IPS-18a (cell line): ENCODE data around the gene PTPRG.

Experiments used
- H3K27ac ChIP-seq: one replicate; pipeline ENCODE4 v1.5.1; 2013; ENCODE audit warnings: low read length
- H3K27me3 ChIP-seq: one replicate; pipeline ENCODE4 v1.6.1; 2013; ENCODE audit warnings: mild to moderate bottlenecking, low read length; ENCODE audit not compliant: control insufficient read depth, insufficient read depth
- H3K36me3 ChIP-seq: one replicate; pipeline ENCODE4 v1.6.1; 2013; ENCODE audit warnings: low read depth, low read length; ENCODE audit not compliant: control insufficient read depth
- H3K4me1 ChIP-seq: one replicate; pipeline ENCODE4 v1.6.1; 2013; ENCODE audit warnings: low read depth, low read length; ENCODE audit not compliant: control insufficient read depth
- H3K4me3 ChIP-seq: one replicate; pipeline ENCODE4 v1.5.1; 2013; ENCODE audit warnings: low read length
- H3K9ac ChIP-seq: one replicate; pipeline ENCODE4 v1.6.1; 2013; ENCODE audit warnings: mild to moderate bottlenecking, low read length, moderate library complexity
- H3K9me3 ChIP-seq: one replicate; pipeline ENCODE4 v1.6.1; 2013; ENCODE audit warnings: low read depth, low read length; ENCODE audit not compliant: control insufficient read depth

The PTPRG gene

DNA sequence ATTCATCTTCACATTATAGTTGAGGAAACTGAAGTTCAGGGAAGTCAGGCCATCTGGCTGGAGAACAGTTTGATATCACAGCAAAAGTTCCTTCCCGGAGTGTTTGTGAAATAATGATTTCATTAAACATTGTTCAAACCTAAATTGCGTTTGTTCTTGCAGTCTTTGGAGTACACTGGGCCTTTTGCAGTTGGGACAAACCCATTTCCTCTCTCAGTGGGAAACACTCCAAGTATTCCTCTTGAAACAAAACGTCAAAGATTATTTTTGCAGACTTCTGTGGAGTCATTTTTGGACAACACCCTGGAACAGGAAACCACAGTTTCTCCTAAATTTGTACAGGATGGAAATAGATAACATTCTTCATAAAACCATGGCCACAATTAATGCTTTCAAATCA, 287.5 kb downstream of the PTPRG start:
- Histone ChIP-seq H3K9me3 (no peaks in the 10 kb centered on the region), H3K36me3 (no peaks in the 10 kb centered on the region), H3K4me1 (peaks cover 48% of the 10 kb centered on the region), H3K9ac (no peak overlapping the region), H3K27me3 (no peaks in the 10 kb centered on the region), H3K27ac (no peak overlapping the region), H3K4me3 (no peak overlapping the region)

GRCh38 chr3:61853912-61854311, 292.5 kb downstream of the PTPRG start:
- Histone ChIP-seq H3K9ac (no peak overlapping the region), H3K27ac (no peak overlapping the region), H3K27me3 (no peaks in the 10 kb centered on the region), H3K36me3 (no peaks in the 10 kb centered on the region), H3K4me1 (peaks cover 9% of the 10 kb centered on the region), H3K4me3 (no peak overlapping the region), H3K9me3 (no peaks in the 10 kb centered on the region)

GRCh38 chr3:61855211-61855610, 293.8 kb downstream of the PTPRG start:
- Histone ChIP-seq H3K9ac (no peak overlapping the region), H3K36me3 (no peaks in the 10 kb centered on the region), H3K27ac (no peak overlapping the region), H3K27me3 (no peaks in the 10 kb centered on the region), H3K9me3 (no peaks in the 10 kb centered on the region), H3K4me1 (peaks cover 9% of the 10 kb centered on the region), H3K4me3 (no peak overlapping the region)

DNA sequence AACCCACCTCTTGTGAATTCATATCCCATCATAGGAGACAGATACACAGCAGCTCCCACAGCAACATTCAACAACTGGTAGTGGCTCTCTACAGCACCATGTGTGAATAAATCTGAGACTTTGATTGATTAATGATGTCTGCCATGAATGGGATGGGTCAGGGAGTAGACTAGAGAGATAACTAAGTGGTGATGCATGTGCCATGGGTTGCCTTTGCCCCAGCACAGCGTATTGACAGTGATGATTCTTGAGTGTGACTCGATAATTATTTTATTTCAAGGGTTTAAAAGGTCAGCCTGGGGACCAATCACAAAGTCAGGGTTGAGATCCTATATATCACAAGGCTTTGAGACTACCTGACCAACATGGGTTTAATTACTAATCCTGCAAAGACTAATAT, 295.9 kb downstream of the PTPRG start:
- no peaks in the 10 kb centered on the region for H3K27me3 ChIP-seq
- no peak overlapping the region for H3K4me3 ChIP-seq
- no peaks in the 10 kb centered on the region for H3K9me3 ChIP-seq
- no peak overlapping the region for H3K9ac ChIP-seq
- peaks cover 20% of the 10 kb centered on the region for H3K4me1 ChIP-seq
- no peak overlapping the region for H3K27ac ChIP-seq
- no peaks in the 10 kb centered on the region for H3K36me3 ChIP-seq

GRCh38 chr3:61858054-61858453, 296.7 kb downstream of the PTPRG start:
- H3K27ac ChIP-seq = no peak overlapping the region
- no peaks in the 10 kb centered on the region for H3K27me3 ChIP-seq
- H3K9ac ChIP-seq = no peak overlapping the region
- no peaks in the 10 kb centered on the region for H3K9me3 ChIP-seq
- H3K4me3 ChIP-seq = no peak overlapping the region
- H3K4me1 ChIP-seq = peaks cover 17% of the 10 kb centered on the region
- H3K36me3 ChIP-seq = no peaks in the 10 kb centered on the region

DNA sequence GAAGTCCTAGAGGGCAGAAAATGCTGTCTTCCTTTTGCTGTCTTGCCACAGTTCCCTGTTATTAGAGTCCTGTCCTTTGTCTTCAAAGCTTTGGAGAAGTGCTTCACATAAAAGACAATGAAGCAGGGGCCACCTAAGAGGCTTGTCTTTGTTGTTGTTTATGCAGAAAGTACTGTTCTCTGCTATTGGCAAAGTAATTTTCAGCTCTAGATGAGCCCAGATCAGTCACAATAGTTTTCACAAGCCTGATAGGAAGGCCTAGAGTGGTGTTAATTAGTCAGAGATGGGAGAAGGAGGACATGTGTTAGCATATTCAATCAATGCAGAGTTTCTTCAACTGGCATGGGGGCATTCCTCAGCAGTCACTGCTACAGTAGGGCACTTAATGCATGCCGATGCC, 300.0 kb downstream of the PTPRG start:
- no peak overlapping the region for H3K27ac ChIP-seq
- no peak overlapping the region for H3K9ac ChIP-seq

DNA sequence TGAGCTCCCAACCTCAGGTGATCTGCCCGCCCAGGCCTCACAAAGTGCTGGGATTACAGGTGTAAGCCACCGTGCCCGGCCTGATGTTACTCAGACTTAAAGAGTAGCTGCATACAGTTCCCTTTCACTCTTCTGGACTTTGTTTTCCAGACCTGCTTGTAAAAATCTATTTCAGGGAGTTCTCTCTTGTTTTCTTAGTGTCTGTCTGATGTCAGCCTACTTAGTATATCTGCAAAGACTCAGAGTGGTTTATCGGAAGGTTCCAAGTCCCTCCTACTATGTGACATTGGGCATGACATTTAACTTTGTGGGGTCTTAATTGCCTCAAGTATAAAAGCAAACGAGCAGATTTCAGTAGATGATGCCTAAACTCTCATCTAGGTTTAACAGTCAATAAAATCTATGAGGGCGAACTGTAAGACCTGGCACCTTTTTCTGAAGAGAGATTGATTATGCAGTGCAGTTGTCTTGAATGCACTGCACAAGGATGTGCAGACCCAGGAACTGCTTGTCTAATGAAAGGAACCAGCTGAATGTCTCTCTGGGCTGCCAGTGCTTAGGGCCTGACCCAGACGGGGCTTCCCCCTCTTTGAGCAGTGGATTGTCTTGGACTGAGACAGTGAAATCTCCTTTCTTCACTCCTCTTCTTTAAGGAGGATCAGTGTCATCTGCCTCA, 301.4 kb downstream of the PTPRG start:
- no peak overlapping the region for H3K27ac ChIP-seq
- H3K36me3 ChIP-seq = no peaks in the 10 kb centered on the region
- no peak overlapping the region for H3K9ac ChIP-seq
- no peaks in the 10 kb centered on the region for H3K9me3 ChIP-seq
- peaks cover 14% of the 10 kb centered on the region for H3K4me1 ChIP-seq
- no peak overlapping the region for H3K4me3 ChIP-seq
- no peaks in the 10 kb centered on the region for H3K27me3 ChIP-seq

More for the DNA sequence above, 300.0 kb downstream of the PTPRG start:
- Histone ChIP-seq H3K4me1 (peaks cover 11% of the 10 kb centered on the region), H3K27me3 (no peaks in the 10 kb centered on the region), H3K9me3 (no peaks in the 10 kb centered on the region), H3K36me3 (no peaks in the 10 kb centered on the region), H3K4me3 (no peak overlapping the region)

DNA sequence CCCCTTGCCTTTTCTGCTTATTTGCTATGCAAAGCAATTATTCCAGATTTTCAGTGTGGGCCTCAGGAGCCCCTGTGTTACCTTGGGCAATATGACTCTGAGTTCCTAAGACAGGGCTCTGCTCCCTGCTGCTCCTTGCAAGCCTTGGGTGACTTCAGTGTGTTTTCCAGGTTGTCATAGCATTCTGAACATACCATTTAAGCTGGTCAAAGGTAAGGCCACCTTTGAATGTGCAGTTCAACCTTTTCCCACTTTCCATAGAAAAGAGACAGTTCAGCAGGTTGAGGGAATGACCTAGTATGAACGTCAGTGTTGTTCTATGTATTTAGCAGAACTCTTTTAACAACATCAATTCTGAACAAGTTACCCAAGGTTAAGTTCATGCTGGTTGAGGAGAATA, 302.2 kb downstream of the PTPRG start:
- Histone ChIP-seq H3K27me3 (no peaks in the 10 kb centered on the region), H3K4me1 (peaks cover 20% of the 10 kb centered on the region), H3K27ac (no peak overlapping the region), H3K36me3 (no peaks in the 10 kb centered on the region), H3K9ac (no peak overlapping the region), H3K9me3 (no peaks in the 10 kb centered on the region), H3K4me3 (no peak overlapping the region)

DNA sequence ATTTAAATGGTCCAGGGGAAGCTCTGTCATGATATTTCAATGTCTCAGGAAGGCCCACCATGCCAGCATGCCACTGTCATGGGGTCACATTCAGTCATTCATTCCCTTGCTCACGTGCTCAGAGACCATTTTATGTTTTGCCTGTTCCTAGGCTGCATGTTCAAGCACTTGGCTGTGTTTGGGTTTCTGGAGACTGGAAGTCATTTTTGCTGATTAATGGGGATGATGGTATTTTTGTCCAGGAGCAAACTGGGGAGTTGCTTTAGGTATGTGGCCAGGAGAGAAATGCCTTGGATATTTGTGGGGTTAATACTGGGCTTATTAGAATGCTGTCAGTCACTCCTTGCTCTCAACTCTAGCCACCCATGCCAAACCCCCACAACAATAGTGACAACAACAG, 303.5 kb downstream of the PTPRG start:
- H3K27ac ChIP-seq = no peak overlapping the region
- no peaks in the 10 kb centered on the region for H3K36me3 ChIP-seq
- H3K4me3 ChIP-seq = no peak overlapping the region
- no peak overlapping the region for H3K9ac ChIP-seq
- H3K4me1 ChIP-seq = peaks cover 31% of the 10 kb centered on the region
- no peaks in the 10 kb centered on the region for H3K9me3 ChIP-seq
- no peaks in the 10 kb centered on the region for H3K27me3 ChIP-seq

GRCh38 chr3:61865466-61866152, 304.2 kb downstream of the PTPRG start:
- no peaks in the 10 kb centered on the region for H3K9me3 ChIP-seq
- no peaks in the 10 kb centered on the region for H3K36me3 ChIP-seq
- no peak overlapping the region for H3K27ac ChIP-seq
- no peaks in the 10 kb centered on the region for H3K27me3 ChIP-seq
- no peak overlapping the region for H3K4me3 ChIP-seq
- peaks cover 32% of the 10 kb centered on the region for H3K4me1 ChIP-seq
- no peak overlapping the region for H3K9ac ChIP-seq

DNA sequence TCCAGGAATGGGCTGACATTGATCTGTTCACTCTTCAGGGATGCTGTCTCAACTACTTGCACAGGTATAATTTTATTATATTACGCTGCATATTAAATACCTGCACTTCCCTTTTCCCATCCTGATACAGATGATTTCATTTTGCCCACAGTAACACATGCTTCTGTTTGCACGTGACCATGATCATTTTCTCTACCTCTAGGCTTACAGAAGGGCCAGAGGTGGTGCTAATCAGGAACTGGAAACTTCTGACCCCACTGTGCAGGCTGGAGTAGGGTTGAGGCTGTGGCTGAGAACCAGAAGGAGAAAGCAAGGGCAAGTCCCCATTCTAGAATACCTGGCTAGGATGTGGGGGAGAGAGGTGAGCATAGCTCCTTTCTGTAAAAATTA, 304.8 kb downstream of the PTPRG start:
- Histone ChIP-seq H3K9me3 (no peaks in the 10 kb centered on the region), H3K4me1 (peaks cover 33% of the 10 kb centered on the region), H3K36me3 (no peaks in the 10 kb centered on the region), H3K9ac (no peak overlapping the region), H3K27ac (no peak overlapping the region), H3K27me3 (no peaks in the 10 kb centered on the region), H3K4me3 (no peak overlapping the region)

- peaks cover 35% of the 10 kb centered on the region for H3K4me1 ChIP-seq
- H3K9me3 ChIP-seq = no peaks in the 10 kb centered on the region
- H3K9ac ChIP-seq = no peak overlapping the region
- H3K27ac ChIP-seq = no peak overlapping the region
- no peak overlapping the region for H3K4me3 ChIP-seq
- H3K27me3 ChIP-seq = no peaks in the 10 kb centered on the region
- no peaks in the 10 kb centered on the region for H3K36me3 ChIP-seq
These were observed 305.6 kb downstream of the PTPRG start for GRCh38 chr3:61866961-61867461.
